CD4-positive, alpha-beta T cell (primary cell): Measurements from ENCODE around the gene SUZ12. TPM values are rescaled to one million over a fixed set of nuclear protein-coding genes. Genes with fewer than 3 reads are reported as not detected.
"Not testable (repeated sequence)": the region's sequence is repeated elsewhere in the genome, so short reads cannot be mapped to it uniquely, and the experiment has no call there.

Source experiments
- ATAC-seq: fragments of 200-7000 bp; cut with Tn5 transposase; one replicate; pipeline ENCODE4 v1.10.0; 2022; ENCODE audit warnings: mild to moderate bottlenecking; ENCODE audit not compliant: poor library complexity
- CTCF ChIA-PET: fragments of 350-600 bp; sonication (Branson Sonifier 250); formaldehyde crosslinking; loops from one replicate; lab custom pipeline; 2021; ENCODE audit warnings: antibody characterized with exemption, inconsistent platforms; lab: Charles Lee
- POLR2A ChIA-PET: fragments of 350-600 bp; sonication (Branson Sonifier 250); formaldehyde crosslinking; loops from one replicate; lab custom pipeline; 2021; ENCODE audit warnings: antibody characterized with exemption, inconsistent platforms; lab: Charles Lee
- DNase-seq, 14 experiments: peaks; one replicate each; pipeline ENCODE4 v3.0.0-alpha.2; 2013 to 2020; ENCODE audit warnings: mixed read lengths in 2 of 14
- H3K27ac ChIP-seq, 2 donors: one replicate each; pipeline versions ENCODE4 v1.5.1 to v1.7.0; 2013; ENCODE audit warnings: low read length in 2 of 2, low read depth in 1 of 2, mild to moderate bottlenecking in 1 of 2
- H3K27me3 ChIP-seq, 2 experiments: 1 replicate in 1 of 2; 2 replicates in 1 of 2; pipeline versions ENCODE4 v1.6.1 to v1.7.0; 2013; ENCODE audit warnings: low read length in 2 of 2, control low read depth in 1 of 2, mild to moderate bottlenecking in 1 of 2, moderate library complexity in 1 of 2; ENCODE audit not compliant: insufficient read depth in 2 of 2, control insufficient read depth in 1 of 2
- H3K36me3 ChIP-seq: one replicate; pipeline ENCODE4 v1.6.1; 2013; ENCODE audit warnings: low read length, control low read depth; ENCODE audit not compliant: insufficient read depth
- H3K4me1 ChIP-seq: one replicate; pipeline ENCODE4 v1.6.1; 2013; ENCODE audit warnings: low read length, control low read depth; ENCODE audit not compliant: insufficient read depth
- H3K4me3 ChIP-seq: one replicate; pipeline ENCODE4 v1.5.1; 2013; ENCODE audit warnings: mild to moderate bottlenecking, low read length, moderate library complexity
- H3K9me3 ChIP-seq, 2 experiments: 1 replicate in 1 of 2; 2 replicates in 1 of 2; pipeline versions ENCODE4 v1.6.1 to v1.7.0; 2013; ENCODE audit warnings: low read length in 2 of 2, mild to moderate bottlenecking in 2 of 2, control low read depth in 1 of 2, moderate library complexity in 1 of 2; ENCODE audit not compliant: control insufficient read depth in 1 of 2, insufficient read depth in 1 of 2
- H3K27ac Mint-ChIP-seq: one replicate; pipeline ENCODE4 v1.8.0; 2020; ENCODE audit warnings: mixed read lengths
- H3K27me3 Mint-ChIP-seq: one replicate; pipeline ENCODE4 v1.8.0; 2021; ENCODE audit warnings: mixed read lengths
- H3K36me3 Mint-ChIP-seq: one replicate; pipeline ENCODE4 v1.8.0; 2021; ENCODE audit warnings: low read depth, mixed read lengths
- H3K4me1 Mint-ChIP-seq: one replicate; pipeline ENCODE4 v1.8.0; 2021; ENCODE audit warnings: low read depth, mixed read lengths
- H3K4me3 Mint-ChIP-seq: one replicate; pipeline ENCODE4 v1.8.0; 2020; ENCODE audit warnings: mild to moderate bottlenecking, mixed read lengths
- H3K9me3 Mint-ChIP-seq: one replicate; pipeline ENCODE4 v1.8.0; 2020; ENCODE audit warnings: mixed read lengths
- intact Hi-C, 2 experiments: fragments of 100-400 bp; cut with DNase I in 1 of 2; cut with micrococcal nuclease in 1 of 2; formaldehyde crosslinking; loops; one replicate each; pipeline versions ENCODE4 v1.15.1 to v1.9.0; 2023 to 2025; cut with DNase I, micrococcal nuclease
- total RNA-seq, 174 experiments: library from RNA in 2 of 174; stranded (reverse) in 2 of 174; gene quantifications; one replicate each; pipeline ENCODE4 v1.2.3 and lab custom pipeline; 2021 to 2026

The SUZ12 gene
- total RNA-seq, 2 experiments from 2014 or later, result 26.8 to 27.1 TPM

GRCh38 chr17:32041306-32041875, 104.6 kb downstream of the SUZ12 start:
- CTCF ChIA-PET, H3K4me1 Mint-ChIP-seq, H3K27me3 Mint-ChIP-seq, ATAC-seq, H3K9me3 ChIP-seq, H3K4me3 ChIP-seq, DNase-seq, H3K4me1 ChIP-seq, POLR2A ChIA-PET, intact Hi-C loops, H3K9me3 Mint-ChIP-seq, H3K27me3 ChIP-seq, H3K27ac ChIP-seq, H3K27ac Mint-ChIP-seq, H3K4me3 Mint-ChIP-seq: not testable (repeated sequence)
- H3K36me3 ChIP-seq, result peaks cover 26% of the 10 kb centered on the region
- peaks cover 39% of the 10 kb centered on the region for H3K36me3 Mint-ChIP-seq

GRCh38 chr17:32042266-32042665, 105.5 kb downstream of the SUZ12 start:
- intact Hi-C loops, H3K9me3 ChIP-seq, H3K4me1 Mint-ChIP-seq, H3K4me3 ChIP-seq, H3K27ac ChIP-seq, H3K27me3 ChIP-seq, H3K4me3 Mint-ChIP-seq, DNase-seq, ATAC-seq, H3K9me3 Mint-ChIP-seq, H3K27ac Mint-ChIP-seq, CTCF ChIA-PET, H3K27me3 Mint-ChIP-seq, POLR2A ChIA-PET, H3K4me1 ChIP-seq: not testable (repeated sequence)
- peaks cover 30% of the 10 kb centered on the region for H3K36me3 Mint-ChIP-seq
- H3K36me3 ChIP-seq, result peaks cover 17% of the 10 kb centered on the region

- H3K9me3 ChIP-seq, H3K27me3 ChIP-seq, H3K4me3 ChIP-seq, H3K27ac ChIP-seq, H3K4me3 Mint-ChIP-seq, POLR2A ChIA-PET, DNase-seq, H3K4me1 Mint-ChIP-seq, H3K9me3 Mint-ChIP-seq, H3K27me3 Mint-ChIP-seq, H3K27ac Mint-ChIP-seq, intact Hi-C loops, H3K36me3 ChIP-seq, CTCF ChIA-PET, ATAC-seq, H3K4me1 ChIP-seq: not testable (repeated sequence)
- H3K36me3 Mint-ChIP-seq, result peaks cover 31% of the 10 kb centered on the region
Measured at GRCh38 chr17:32045611-32046010, 108.8 kb downstream of the SUZ12 start.

GRCh38 chr17:32047663-32048062, 110.9 kb downstream of the SUZ12 start:
- DNase-seq, intact Hi-C loops: not testable (repeated sequence)

More at GRCh38 chr17:32047663-32048062, 110.9 kb downstream of the SUZ12 start:
- POLR2A ChIA-PET, H3K4me3 ChIP-seq, H3K27ac ChIP-seq, H3K27me3 ChIP-seq, H3K4me1 ChIP-seq, H3K4me3 Mint-ChIP-seq, ATAC-seq, H3K27ac Mint-ChIP-seq, H3K4me1 Mint-ChIP-seq, H3K27me3 Mint-ChIP-seq, H3K9me3 Mint-ChIP-seq, CTCF ChIA-PET, H3K9me3 ChIP-seq, H3K36me3 ChIP-seq: not testable (repeated sequence)
- H3K36me3 Mint-ChIP-seq, result peaks cover 21% of the 10 kb centered on the region

Other genes starting within 250 kb of the SUZ12 start
- 1 to 10 TPM; 2.2 to 2.3 TPM for gene COPRS, start 77.8 kb upstream of the SUZ12 start, total RNA-seq
- gene UTP6, start 35.3 kb upstream of the SUZ12 start, total RNA-seq, result 10 to 100 TPM; 16.8 to 17.2 TPM
- 10 to 100 TPM; 68.8 to 75.2 TPM for gene LRRC37B, start 70.4 kb downstream of the SUZ12 start, total RNA-seq
- 10 to 100 TPM; 12.9 to 13.1 TPM for gene RHOT1, start 205.5 kb downstream of the SUZ12 start, total RNA-seq